BJ (cell line): ENCODE results near the gene CDYL2. TPM values are rescaled to one million over a fixed set of nuclear protein-coding genes. Genes with fewer than 3 reads are reported as not detected.

Experiments
- CTCF ChIA-PET: fragments of 350-600 bp; formaldehyde crosslinking; extraction: SDS; loops from one replicate; lab custom pipeline; 2021; ENCODE audit warnings: antibody characterized with exemption, inconsistent platforms; lab: Yijun Ruan, JAX
- POLR2A ChIA-PET: fragments of 300-600 bp; sonication (Branson Sonifier 250); formaldehyde crosslinking; extraction: SDS; loops from one replicate; lab custom pipeline; 2021; ENCODE audit warnings: antibody characterized with exemption; lab: Charles Lee
- DNase-seq: peaks from one replicate; pipeline ENCODE4 v3.0.0-alpha.2; 2011; ENCODE audit warnings: low read depth
- H3K27me3 ChIP-seq: 2 replicates; pipeline ENCODE4 v1.6.0; 2011; ENCODE audit warnings: low read length; ENCODE audit not compliant: control insufficient read depth, insufficient read depth
- H3K36me3 ChIP-seq: 2 replicates; pipeline ENCODE4 v1.5.1; 2011; ENCODE audit warnings: low read length; ENCODE audit not compliant: control insufficient read depth, insufficient read depth
- H3K4me3 ChIP-seq: 2 replicates; pipeline ENCODE4 v1.5.1; 2011; ENCODE audit warnings: low read depth, mild to moderate bottlenecking, control low read depth, low read length
- CTCF ChIP-seq: IDR thresholded peaks from 2 replicates; pipeline ENCODE4 v1.5.1; 2011; ENCODE audit warnings: low read depth, mild to moderate bottlenecking, control low read depth, inconsistent platforms, low read length, moderate library complexity; ENCODE audit not compliant: insufficient read depth
- polyA plus RNA-seq: library from polyadenylated mRNA; depleted of rRNA; stranded (reverse); fragments of >200 nt; gene quantifications from 2 replicates; pipeline ENCODE4 v1.2.3, GENCODE V29; 2011

Gene CDYL2
- polyA plus RNA-seq, 1 experiment, result 0.87 TPM

GRCh38 chr16:80674884-80675283 is 129.5 kb downstream of the CDYL2 start:
- no peaks in the 10 kb centered on the region for H3K36me3 ChIP-seq
- no peak for DNase-seq
- no peaks in the 10 kb centered on the region for H3K27me3 ChIP-seq
- TF ChIP-seq CTCF, result no peak
- POLR2A ChIA-PET, result no interaction called here
- CTCF ChIA-PET, result no interaction called here
- no peak overlapping the region for H3K4me3 ChIP-seq

GRCh38 chr16:80672379-80672778 is 132.0 kb downstream of the CDYL2 start:
- Histone ChIP-seq H3K36me3 (no peaks in the 10 kb centered on the region), H3K4me3 (no peak overlapping the region), H3K27me3 (no peaks in the 10 kb centered on the region)
- no peak for DNase-seq
- POLR2A ChIA-PET, result no interaction called here
- CTCF ChIA-PET, result no interaction called here
- TF ChIP-seq CTCF, result no peak

- TF ChIP-seq CTCF, result no peak
- no peaks in the 10 kb centered on the region for H3K36me3 ChIP-seq
- CTCF ChIA-PET, result no interaction called here
These were observed 133.0 kb downstream of the CDYL2 start for GRCh38 chr16:80671281-80671849.

GRCh38 chr16:80670170-80670865 is 134.1 kb downstream of the CDYL2 start:
- no peak for DNase-seq

More at GRCh38 chr16:80671281-80671849, 133.0 kb downstream of the CDYL2 start:
- POLR2A ChIA-PET, result no interaction called here
- Histone ChIP-seq H3K4me3 (no peak overlapping the region), H3K27me3 (no peaks in the 10 kb centered on the region)
- DNase-seq, result no peak

More at GRCh38 chr16:80670170-80670865, 134.1 kb downstream of the CDYL2 start:
- no peaks in the 10 kb centered on the region for H3K27me3 ChIP-seq
- TF ChIP-seq CTCF, result no peak
- no peaks in the 10 kb centered on the region for H3K36me3 ChIP-seq
- H3K4me3 ChIP-seq, result no peak overlapping the region
- CTCF ChIA-PET, result no interaction called here
- POLR2A ChIA-PET, result no interaction called here
